Measurements from ENCODE around the gene CDC73.

Gene CDC73

GRCh38 chr1:193142409-193142808 lies 20.6 kb downstream of the CDC73 start:
- Histone ChIP-seq H3K79me1 (ENCODE audit: low read length) (no peaks in the 10 kb centered on the region), H3K36me3 (ENCODE audit: control insufficient read depth, insufficient read depth, low read length) (no peaks in the 10 kb centered on the region), H3K23ac (ENCODE audit: low read length) (no peak overlapping the region), H4K5ac (ENCODE audit: low read length) (no peak overlapping the region), H2BK15ac (replicated peaks; ENCODE audit: low read depth) (no peak overlapping the region), H3K79me2 (ENCODE audit: control insufficient read depth, insufficient read depth, low read length) (peaks cover 2% of the 10 kb centered on the region), H2BK5ac (ENCODE audit: low read length) (no peak overlapping the region), H3K27me3 (ENCODE audit: insufficient read depth, low read length, poor library complexity) (no peaks in the 10 kb centered on the region), H4K8ac (ENCODE audit: low read depth, low read length) (no peak overlapping the region), H3K9ac (ENCODE audit: low read length) (no peak overlapping the region), H2AK5ac (ENCODE audit: low read length) (no peak overlapping the region), H3K56ac (ENCODE audit: low read length) (no peak overlapping the region), H3K4me3 (ENCODE audit: low read length) (no peak overlapping the region), H3K18ac (ENCODE audit: low read length) (no peak overlapping the region), H2BK120ac (ENCODE audit: low read depth, low read length) (no peak overlapping the region), H3K4ac (ENCODE audit: low read depth, low read length) (no peak overlapping the region), H3K4me1 (ENCODE audit: control insufficient read depth, low read depth, low read length) (no peaks in the 10 kb centered on the region), H3K27ac (ENCODE audit: low read depth, low read length) (no peak overlapping the region), H3K4me2 (ENCODE audit: low read length) (no peak overlapping the region)
- WGBS (ENCODE audit: extremely low coverage, insufficient coverage, low lambda C conversion rate), result no CpG with 5 or more reads among the region's 2 CpGs
- DNase-seq, result no peak

GRCh38 chr1:193143285-193143684 lies 21.5 kb downstream of the CDC73 start:
- H2AK5ac ChIP-seq (ENCODE audit: low read length), result no peak overlapping the region
- H3K4me2 ChIP-seq (ENCODE audit: low read length), result no peak overlapping the region
- DNase-seq, result peak; percentile 7
- WGBS (ENCODE audit: extremely low coverage, insufficient coverage, low lambda C conversion rate), result no CpG with 5 or more reads among the region's 1 CpG
- no peaks in the 10 kb centered on the region for H3K36me3 ChIP-seq (ENCODE audit: control insufficient read depth, insufficient read depth, low read length)
- no peaks in the 10 kb centered on the region for H3K27me3 ChIP-seq (ENCODE audit: insufficient read depth, low read length, poor library complexity)
- H4K8ac ChIP-seq (ENCODE audit: low read depth, low read length), result no peak overlapping the region
- H3K79me2 ChIP-seq (ENCODE audit: control insufficient read depth, insufficient read depth, low read length), result peaks cover 2% of the 10 kb centered on the region
- H3K9ac ChIP-seq (ENCODE audit: low read length), result no peak overlapping the region
- no peak overlapping the region for H3K23ac ChIP-seq (ENCODE audit: low read length)
- H2BK15ac ChIP-seq (replicated peaks; ENCODE audit: low read depth), result no peak overlapping the region
- no peak overlapping the region for H4K5ac ChIP-seq (ENCODE audit: low read length)
- no peak overlapping the region for H2BK120ac ChIP-seq (ENCODE audit: low read depth, low read length)
- no peak overlapping the region for H3K18ac ChIP-seq (ENCODE audit: low read length)
- no peak overlapping the region for H3K4me3 ChIP-seq (ENCODE audit: low read length)
- H3K56ac ChIP-seq (ENCODE audit: low read length), result no peak overlapping the region
- H3K79me1 ChIP-seq (ENCODE audit: low read length), result no peaks in the 10 kb centered on the region
- H2BK5ac ChIP-seq (ENCODE audit: low read length), result no peak overlapping the region
- H3K4me1 ChIP-seq (ENCODE audit: control insufficient read depth, low read depth, low read length), result no peaks in the 10 kb centered on the region
- no peak overlapping the region for H3K27ac ChIP-seq (ENCODE audit: low read depth, low read length)
- no peak overlapping the region for H3K4ac ChIP-seq (ENCODE audit: low read depth, low read length)

GRCh38 chr1:193144361-193144938 lies 22.6 kb downstream of the CDC73 start:
- Histone ChIP-seq H3K27me3 (ENCODE audit: insufficient read depth, low read length, poor library complexity) (no peaks in the 10 kb centered on the region), H3K36me3 (ENCODE audit: control insufficient read depth, insufficient read depth, low read length) (no peaks in the 10 kb centered on the region), H3K79me1 (ENCODE audit: low read length) (no peaks in the 10 kb centered on the region), H3K9ac (ENCODE audit: low read length) (no peak overlapping the region), H4K5ac (ENCODE audit: low read length) (no peak overlapping the region), H3K23ac (ENCODE audit: low read length) (no peak overlapping the region), H3K4me3 (ENCODE audit: low read length) (no peak overlapping the region), H2BK5ac (ENCODE audit: low read length) (no peak overlapping the region), H2BK15ac (replicated peaks; ENCODE audit: low read depth) (no peak overlapping the region), H3K4ac (ENCODE audit: low read depth, low read length) (no peak overlapping the region), H3K27ac (ENCODE audit: low read depth, low read length) (no peak overlapping the region), H3K79me2 (ENCODE audit: control insufficient read depth, insufficient read depth, low read length) (peaks cover 2% of the 10 kb centered on the region), H2AK5ac (ENCODE audit: low read length) (no peak overlapping the region), H3K4me2 (ENCODE audit: low read length) (no peak overlapping the region), H4K8ac (ENCODE audit: low read depth, low read length) (no peak overlapping the region), H2BK120ac (ENCODE audit: low read depth, low read length) (no peak overlapping the region), H3K4me1 (ENCODE audit: control insufficient read depth, low read depth, low read length) (no peaks in the 10 kb centered on the region), H3K56ac (ENCODE audit: low read length) (no peak overlapping the region), H3K18ac (ENCODE audit: low read length) (no peak overlapping the region)
- no peak for DNase-seq
- WGBS (ENCODE audit: extremely low coverage, insufficient coverage, low lambda C conversion rate), result no CpG with 5 or more reads among the region's 5 CpGs

GRCh38 chr1:193144999-193145398 lies 23.2 kb downstream of the CDC73 start:
- no CpG with 5 or more reads among the region's 1 CpG for WGBS (ENCODE audit: extremely low coverage, insufficient coverage, low lambda C conversion rate)
- H2BK15ac ChIP-seq (replicated peaks; ENCODE audit: low read depth), result no peak overlapping the region
- H3K27ac ChIP-seq (ENCODE audit: low read depth, low read length), result no peak overlapping the region
- no peak overlapping the region for H2AK5ac ChIP-seq (ENCODE audit: low read length)
- no peak overlapping the region for H3K18ac ChIP-seq (ENCODE audit: low read length)
- H3K4ac ChIP-seq (ENCODE audit: low read depth, low read length), result no peak overlapping the region
- no peak overlapping the region for H4K5ac ChIP-seq (ENCODE audit: low read length)
- H3K23ac ChIP-seq (ENCODE audit: low read length), result no peak overlapping the region
- H3K27me3 ChIP-seq (ENCODE audit: insufficient read depth, low read length, poor library complexity), result no peaks in the 10 kb centered on the region
- no peaks in the 10 kb centered on the region for H3K79me1 ChIP-seq (ENCODE audit: low read length)
- no peaks in the 10 kb centered on the region for H3K36me3 ChIP-seq (ENCODE audit: control insufficient read depth, insufficient read depth, low read length)
- no peak overlapping the region for H2BK120ac ChIP-seq (ENCODE audit: low read depth, low read length)
- H3K4me2 ChIP-seq (ENCODE audit: low read length), result no peak overlapping the region
- H3K4me3 ChIP-seq (ENCODE audit: low read length), result no peak overlapping the region
- no peak for DNase-seq
- H2BK5ac ChIP-seq (ENCODE audit: low read length), result no peak overlapping the region
- H4K8ac ChIP-seq (ENCODE audit: low read depth, low read length), result no peak overlapping the region
- no peak overlapping the region for H3K9ac ChIP-seq (ENCODE audit: low read length)
- no peaks in the 10 kb centered on the region for H3K4me1 ChIP-seq (ENCODE audit: control insufficient read depth, low read depth, low read length)
- no peaks in the 10 kb centered on the region for H3K79me2 ChIP-seq (ENCODE audit: control insufficient read depth, insufficient read depth, low read length)
- no peak overlapping the region for H3K56ac ChIP-seq (ENCODE audit: low read length)

GRCh38 chr1:193156117-193156821 lies 34.4 kb downstream of the CDC73 start:
- no peak overlapping the region for H3K18ac ChIP-seq (ENCODE audit: low read length)
- no peak overlapping the region for H4K5ac ChIP-seq (ENCODE audit: low read length)
- no peaks in the 10 kb centered on the region for H3K79me1 ChIP-seq (ENCODE audit: low read length)
- no peak overlapping the region for H2AK5ac ChIP-seq (ENCODE audit: low read length)
- H3K79me2 ChIP-seq (ENCODE audit: control insufficient read depth, insufficient read depth, low read length), result peaks cover 4% of the 10 kb centered on the region
- H3K4me1 ChIP-seq (ENCODE audit: control insufficient read depth, low read depth, low read length), result no peaks in the 10 kb centered on the region
- H3K4me2 ChIP-seq (ENCODE audit: low read length), result no peak overlapping the region
- H3K36me3 ChIP-seq (ENCODE audit: control insufficient read depth, insufficient read depth, low read length), result peaks cover 2% of the 10 kb centered on the region
- no peak overlapping the region for H4K8ac ChIP-seq (ENCODE audit: low read depth, low read length)
- H2BK15ac ChIP-seq (replicated peaks; ENCODE audit: low read depth), result no peak overlapping the region
- H3K4me3 ChIP-seq (ENCODE audit: low read length), result no peak overlapping the region
- no peak overlapping the region for H3K27ac ChIP-seq (ENCODE audit: low read depth, low read length)
- H3K9ac ChIP-seq (ENCODE audit: low read length), result no peak overlapping the region
- no peak overlapping the region for H2BK5ac ChIP-seq (ENCODE audit: low read length)
- H2BK120ac ChIP-seq (ENCODE audit: low read depth, low read length), result no peak overlapping the region
- no peak overlapping the region for H3K23ac ChIP-seq (ENCODE audit: low read length)
- no peak for DNase-seq
- no peaks in the 10 kb centered on the region for H3K27me3 ChIP-seq (ENCODE audit: insufficient read depth, low read length, poor library complexity)
- H3K4ac ChIP-seq (ENCODE audit: low read depth, low read length), result no peak overlapping the region
- H3K56ac ChIP-seq (ENCODE audit: low read length), result no peak overlapping the region
- no CpG with 5 or more reads among the region's 3 CpGs for WGBS (ENCODE audit: extremely low coverage, insufficient coverage, low lambda C conversion rate)

- Histone ChIP-seq H3K27me3 (ENCODE audit: insufficient read depth, low read length, poor library complexity) (no peaks in the 10 kb centered on the region), H2BK15ac (replicated peaks; ENCODE audit: low read depth) (no peak overlapping the region), H3K4me2 (ENCODE audit: low read length) (no peak overlapping the region), H2BK120ac (ENCODE audit: low read depth, low read length) (no peak overlapping the region), H3K79me2 (ENCODE audit: control insufficient read depth, insufficient read depth, low read length) (peaks cover 4% of the 10 kb centered on the region), H3K9ac (ENCODE audit: low read length) (no peak overlapping the region), H3K18ac (ENCODE audit: low read length) (no peak overlapping the region), H3K27ac (ENCODE audit: low read depth, low read length) (no peak overlapping the region), H3K56ac (ENCODE audit: low read length) (no peak overlapping the region), H3K4me1 (ENCODE audit: control insufficient read depth, low read depth, low read length) (no peaks in the 10 kb centered on the region), H3K36me3 (ENCODE audit: control insufficient read depth, insufficient read depth, low read length) (peaks cover 2% of the 10 kb centered on the region), H2AK5ac (ENCODE audit: low read length) (no peak overlapping the region), H3K4ac (ENCODE audit: low read depth, low read length) (no peak overlapping the region), H2BK5ac (ENCODE audit: low read length) (no peak overlapping the region), H3K23ac (ENCODE audit: low read length) (no peak overlapping the region), H4K8ac (ENCODE audit: low read depth, low read length) (no peak overlapping the region), H3K4me3 (ENCODE audit: low read length) (no peak overlapping the region), H3K79me1 (ENCODE audit: low read length) (no peaks in the 10 kb centered on the region), H4K5ac (ENCODE audit: low read length) (no peak overlapping the region)
- no CpG with 5 or more reads among the region's 3 CpGs for WGBS (ENCODE audit: extremely low coverage, insufficient coverage, low lambda C conversion rate)
- no peak for DNase-seq
Observed at GRCh38 chr1:193156822-193157142, 35.0 kb downstream of the CDC73 start.

Measured in mesendoderm (in vitro differentiated cells).